ENCODE data around the gene SH3BP1. TPM values are rescaled to one million over a fixed set of nuclear protein-coding genes. Genes with fewer than 3 reads are reported as not detected.
"Not testable (repeated sequence)": the region's sequence is repeated elsewhere in the genome, so short reads cannot be mapped to it uniquely, and the experiment has no call there.

The SH3BP1 gene, protein sequence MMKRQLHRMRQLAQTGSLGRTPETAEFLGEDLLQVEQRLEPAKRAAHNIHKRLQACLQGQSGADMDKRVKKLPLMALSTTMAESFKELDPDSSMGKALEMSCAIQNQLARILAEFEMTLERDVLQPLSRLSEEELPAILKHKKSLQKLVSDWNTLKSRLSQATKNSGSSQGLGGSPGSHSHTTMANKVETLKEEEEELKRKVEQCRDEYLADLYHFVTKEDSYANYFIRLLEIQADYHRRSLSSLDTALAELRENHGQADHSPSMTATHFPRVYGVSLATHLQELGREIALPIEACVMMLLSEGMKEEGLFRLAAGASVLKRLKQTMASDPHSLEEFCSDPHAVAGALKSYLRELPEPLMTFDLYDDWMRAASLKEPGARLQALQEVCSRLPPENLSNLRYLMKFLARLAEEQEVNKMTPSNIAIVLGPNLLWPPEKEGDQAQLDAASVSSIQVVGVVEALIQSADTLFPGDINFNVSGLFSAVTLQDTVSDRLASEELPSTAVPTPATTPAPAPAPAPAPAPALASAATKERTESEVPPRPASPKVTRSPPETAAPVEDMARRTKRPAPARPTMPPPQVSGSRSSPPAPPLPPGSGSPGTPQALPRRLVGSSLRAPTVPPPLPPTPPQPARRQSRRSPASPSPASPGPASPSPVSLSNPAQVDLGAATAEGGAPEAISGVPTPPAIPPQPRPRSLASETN
- 183 and 187 TPM in 2 replicates for total RNA-seq

DNA sequence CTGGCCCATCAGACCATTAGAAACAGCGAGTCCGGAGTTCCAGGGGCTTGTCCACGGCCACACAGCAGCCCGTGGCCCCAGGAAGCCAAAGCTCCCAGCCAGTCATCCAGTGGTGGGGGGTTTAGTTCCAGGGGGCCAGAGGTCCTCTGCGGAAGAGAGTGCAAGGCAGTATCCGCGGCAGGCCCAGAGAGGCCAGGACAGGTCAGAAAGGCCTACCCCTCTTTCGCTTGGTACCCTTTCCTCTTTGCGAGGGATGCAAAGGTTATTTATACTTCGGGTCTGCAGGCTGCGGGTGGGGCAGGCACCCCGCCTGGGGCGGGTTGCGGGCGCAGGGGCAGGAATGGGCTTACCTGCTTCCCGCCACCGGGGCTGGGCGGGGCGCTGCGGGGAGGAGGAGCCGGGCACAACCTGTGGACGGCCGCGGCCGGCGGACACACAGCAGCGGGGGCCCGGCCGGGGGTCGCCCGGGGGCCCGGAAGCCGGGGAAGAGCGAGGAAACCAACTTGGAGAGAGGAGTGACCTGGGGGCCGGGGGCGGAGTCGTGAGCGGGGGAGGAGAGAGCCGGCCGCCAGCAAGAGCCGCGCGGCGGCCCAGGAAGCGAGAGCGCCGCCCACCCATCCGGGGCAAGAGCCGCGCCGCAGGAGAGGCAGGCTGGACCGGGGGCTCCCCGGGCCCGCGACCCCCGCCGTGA lies at the start of gene SH3BP1:
Gene SH3BP1 (plus strand): TSS at position 600 of the 691 bp plus-strand sequence. CDS start 119 bp downstream, outside the sequence.
- intact Hi-C loops (cut with micrococcal nuclease) = loop anchor here (1.0 to 2.0 kb wide), 2 partner anchors 16 to 38 kb away; no protein-coding TSS in a partner anchor

DNA sequence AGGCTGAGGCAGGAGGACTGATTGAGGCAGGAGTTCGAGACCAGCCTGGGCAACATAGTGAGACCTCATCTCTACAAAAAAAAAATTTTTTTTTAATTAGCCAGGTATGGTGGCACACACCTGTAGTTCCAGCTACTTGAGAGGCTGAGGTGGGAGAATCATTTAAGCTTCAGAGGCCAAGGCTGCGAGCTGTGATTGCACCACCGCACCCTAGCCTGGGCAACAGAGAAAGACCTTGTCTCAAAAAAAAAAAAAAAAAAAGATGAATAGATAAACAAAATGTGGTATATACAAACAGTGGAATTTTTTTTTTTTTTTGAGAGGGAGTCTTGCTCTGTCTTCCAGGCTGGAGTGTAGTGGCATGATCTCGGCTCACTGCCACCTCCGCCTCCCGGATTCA lies 48.4 kb upstream of the SH3BP1 start:
- intact Hi-C loops (cut with micrococcal nuclease) = loop anchor here (5.0 kb wide), 1 partner anchor 274 kb away; no protein-coding TSS in a partner anchor

DNA sequence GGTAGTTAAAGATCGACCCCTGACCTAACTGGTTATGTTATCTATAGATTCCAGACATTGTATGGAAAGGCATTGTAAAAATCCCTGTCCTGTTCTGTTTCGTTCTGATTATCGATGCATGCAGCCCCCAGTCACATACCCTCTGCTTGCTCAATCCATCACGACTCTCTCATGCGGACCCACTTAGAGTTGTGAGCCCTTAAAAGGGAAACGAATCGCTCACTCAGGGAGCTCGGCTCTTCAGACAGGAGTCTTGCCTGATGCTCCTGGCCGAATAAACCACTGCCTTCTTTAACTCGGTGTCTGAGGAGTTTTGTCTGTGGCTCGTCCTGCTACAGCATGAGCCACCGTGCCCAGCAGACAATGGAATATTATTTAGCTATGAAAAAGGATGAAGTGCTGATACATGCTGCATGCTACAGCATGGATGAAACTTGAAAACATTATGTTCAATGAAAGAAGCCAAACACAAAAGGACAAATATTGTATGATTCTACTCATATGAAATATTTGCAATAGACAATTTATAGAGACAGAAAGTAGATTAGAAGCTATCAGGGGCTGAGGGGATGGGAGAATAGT lies 47.6 kb upstream of the SH3BP1 start:
- intact Hi-C loops (cut with micrococcal nuclease) = loop anchor here (1.0 to 5.0 kb wide), 6 partner anchors 16 to 275 kb away; partner anchors contain the start of genes GGA1 and MFNG

DNA sequence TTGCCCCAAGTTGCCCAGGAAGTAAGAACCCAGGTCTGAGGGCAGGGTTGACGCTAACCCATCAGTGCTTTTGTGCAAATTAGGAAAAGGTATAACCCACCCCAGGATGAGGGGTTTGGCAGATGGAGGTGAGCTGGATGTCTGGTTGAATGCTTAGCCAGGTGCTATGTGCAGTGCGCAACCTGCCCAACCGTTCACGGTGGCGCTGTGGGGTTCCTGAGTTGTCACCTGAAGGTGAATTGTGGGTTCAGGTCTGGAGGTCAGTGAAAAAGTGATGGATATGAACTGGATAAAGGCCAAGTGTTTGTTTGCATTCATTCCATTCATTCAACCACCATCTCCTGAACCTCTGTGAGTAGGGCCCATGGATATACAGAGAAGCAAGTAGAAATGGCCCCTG lies 45.2 kb upstream of the SH3BP1 start:
- intact Hi-C loops (cut with micrococcal nuclease) = loop anchor here (5.0 kb wide), 1 partner anchor 277 kb away; no protein-coding TSS in a partner anchor

DNA sequence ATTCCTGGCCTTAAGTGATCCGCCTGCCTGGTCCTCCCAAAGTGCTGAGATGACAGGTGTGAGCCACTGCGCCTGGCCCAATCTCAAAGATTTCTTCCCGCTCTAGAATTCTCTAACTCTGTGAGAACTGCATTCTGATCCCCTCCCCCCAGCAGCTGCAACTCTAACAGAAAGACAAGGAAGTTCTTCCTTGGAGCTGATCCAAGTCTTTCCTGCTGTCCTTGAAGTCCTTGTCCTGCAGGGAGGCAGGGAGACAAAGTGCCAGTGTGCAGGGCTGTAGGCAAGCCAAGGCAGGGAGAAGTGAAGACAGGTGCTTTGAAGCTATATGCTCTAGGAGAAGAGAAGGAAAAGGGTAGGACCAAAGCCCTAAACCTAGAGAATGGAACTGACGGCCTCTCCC lies 40.3 kb upstream of the SH3BP1 start:
- intact Hi-C loops (cut with micrococcal nuclease) = no loop called here

DNA sequence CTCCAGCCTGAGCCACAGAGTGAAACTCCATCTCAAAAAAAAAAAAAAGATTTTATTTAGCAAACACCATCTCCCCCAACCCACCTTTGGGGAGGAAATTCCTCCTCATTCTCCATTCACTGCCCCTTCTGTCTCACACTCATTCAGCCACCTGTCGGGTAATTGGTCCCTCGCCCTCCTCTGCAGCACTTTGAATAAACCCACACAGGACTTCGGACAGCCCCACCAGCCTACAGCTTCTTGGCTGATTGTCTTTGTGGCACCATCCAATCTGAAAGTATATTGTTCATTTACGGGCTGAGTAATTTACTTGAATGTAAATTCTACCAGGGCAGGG lies 38.3 kb upstream of the SH3BP1 start:
- intact Hi-C loops (cut with micrococcal nuclease) = no loop called here

DNA sequence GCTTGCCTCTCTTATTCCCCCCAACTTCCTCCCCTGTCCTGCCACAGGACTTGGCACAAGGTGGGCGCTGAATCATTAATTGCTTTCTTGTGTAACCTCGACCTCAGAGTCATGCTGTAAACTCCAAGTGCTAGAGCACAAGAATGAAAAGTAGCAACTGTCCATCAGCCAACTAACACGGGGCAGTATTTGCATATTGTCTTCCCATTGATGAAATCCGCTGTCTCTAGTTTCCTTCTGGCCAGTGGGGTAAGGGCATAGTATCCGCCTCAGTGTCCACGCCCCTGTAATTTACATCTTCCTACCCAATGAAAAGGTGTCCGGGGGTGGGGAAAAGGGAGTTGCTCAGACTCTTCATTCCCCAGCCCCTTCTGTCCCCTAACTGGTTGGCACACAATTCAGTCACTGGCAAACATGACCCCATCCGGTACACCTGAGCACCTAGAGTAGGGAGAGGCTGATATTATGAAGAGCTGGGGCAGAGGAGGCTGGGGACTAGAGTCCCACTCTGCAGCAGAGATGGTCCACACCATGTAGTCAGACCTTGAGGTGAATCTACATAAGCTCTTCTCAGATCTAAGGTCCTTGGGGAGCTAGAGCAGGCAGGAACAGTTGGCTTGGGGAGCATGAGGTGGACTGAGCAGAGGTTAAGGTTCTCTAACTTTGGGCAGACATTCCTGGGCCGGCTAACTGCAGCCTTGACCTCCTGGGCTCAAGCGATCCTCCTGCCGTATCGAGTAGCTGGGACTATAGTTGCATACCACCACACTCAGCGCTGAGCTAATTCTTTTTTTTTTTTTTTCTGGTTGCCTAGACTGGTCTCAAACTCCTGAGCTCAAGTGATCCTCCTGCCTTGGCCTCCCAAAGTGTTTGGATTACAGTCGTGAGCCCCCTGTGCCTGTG lies 37.7 kb upstream of the SH3BP1 start:
- intact Hi-C loops (cut with micrococcal nuclease) = no loop called here

DNA sequence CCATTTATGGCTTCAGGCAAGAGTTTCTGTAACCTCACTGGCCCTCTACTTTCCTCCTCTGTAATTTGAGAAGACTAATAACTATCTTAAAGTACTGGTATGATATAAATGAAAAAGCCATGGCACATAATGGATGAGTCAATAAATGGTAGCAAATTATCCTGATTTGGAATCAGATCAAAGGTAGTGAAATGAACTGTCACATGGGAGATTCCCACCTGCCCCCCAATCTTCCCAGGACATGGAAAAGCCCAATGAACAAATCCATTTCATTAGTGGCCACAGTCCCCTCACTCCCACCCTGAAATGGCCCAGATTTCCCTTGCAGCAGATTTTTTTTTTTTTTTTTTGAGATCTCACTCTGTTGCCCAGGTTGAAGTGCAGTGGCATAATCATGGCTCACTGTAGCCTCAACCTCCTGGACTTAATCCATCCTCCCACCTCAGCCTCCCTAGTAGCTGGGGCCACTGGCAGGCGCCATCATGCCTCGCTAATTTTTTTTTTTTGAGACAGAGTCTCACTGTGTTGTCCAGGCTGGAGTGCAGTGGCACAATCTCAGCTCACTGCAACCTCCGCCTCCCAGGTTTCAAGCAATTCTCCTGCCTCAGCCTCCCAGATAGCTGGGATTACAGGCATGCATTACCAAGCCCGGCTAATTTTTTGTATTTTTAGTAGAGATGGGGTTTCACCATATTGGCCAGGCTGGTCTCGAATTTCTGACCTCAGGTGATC lies 36.8 kb upstream of the SH3BP1 start:
- intact Hi-C loops (cut with micrococcal nuclease) = not testable (repeated sequence)

DNA sequence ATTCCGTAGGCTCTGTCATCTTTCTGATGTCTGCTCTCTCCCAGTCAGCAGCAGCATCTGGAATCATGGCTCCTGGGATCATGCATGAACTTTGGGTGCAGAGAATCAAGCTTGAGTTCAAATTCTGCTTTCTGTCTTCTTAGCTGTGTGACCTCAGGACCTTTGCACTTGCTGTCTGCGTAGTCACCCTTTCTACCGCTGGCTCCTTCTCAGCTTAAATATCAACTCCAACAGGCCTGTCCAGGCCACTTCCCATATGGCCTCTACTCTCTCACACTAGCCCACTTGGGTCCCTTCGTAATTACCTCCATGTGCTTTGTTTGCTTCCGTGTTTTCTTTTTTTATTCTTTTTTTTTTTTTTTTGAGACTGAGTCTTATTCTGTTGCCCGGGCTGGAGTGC lies 35.4 kb upstream of the SH3BP1 start:
- intact Hi-C loops (cut with micrococcal nuclease) = no loop called here

DNA sequence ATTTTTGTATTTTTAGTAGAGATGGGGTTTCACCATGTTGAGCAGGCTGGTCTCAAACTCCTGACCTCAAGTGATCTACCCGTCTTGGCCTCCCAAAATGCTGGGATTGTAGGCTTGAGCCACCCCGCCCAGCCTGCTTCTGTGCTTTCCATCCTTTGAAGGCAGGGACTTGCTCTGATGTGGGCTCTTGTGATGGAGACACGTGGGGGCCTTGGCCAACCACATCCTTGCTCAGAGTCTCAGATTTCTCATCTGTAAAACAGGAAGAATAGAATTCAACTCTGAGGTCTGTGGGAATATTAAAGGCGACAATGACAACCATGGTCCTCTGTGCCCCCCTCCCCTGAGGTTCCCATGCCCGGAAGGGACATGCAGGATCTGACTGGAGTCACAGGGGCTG lies 34.6 kb upstream of the SH3BP1 start:
- intact Hi-C loops (cut with micrococcal nuclease) = loop anchor here (5.0 kb wide), 6 partner anchors 68 to 597 kb away; partner anchors contain the start of genes C22orf23, MAFF, PLA2G6 and POLR2F

DNA sequence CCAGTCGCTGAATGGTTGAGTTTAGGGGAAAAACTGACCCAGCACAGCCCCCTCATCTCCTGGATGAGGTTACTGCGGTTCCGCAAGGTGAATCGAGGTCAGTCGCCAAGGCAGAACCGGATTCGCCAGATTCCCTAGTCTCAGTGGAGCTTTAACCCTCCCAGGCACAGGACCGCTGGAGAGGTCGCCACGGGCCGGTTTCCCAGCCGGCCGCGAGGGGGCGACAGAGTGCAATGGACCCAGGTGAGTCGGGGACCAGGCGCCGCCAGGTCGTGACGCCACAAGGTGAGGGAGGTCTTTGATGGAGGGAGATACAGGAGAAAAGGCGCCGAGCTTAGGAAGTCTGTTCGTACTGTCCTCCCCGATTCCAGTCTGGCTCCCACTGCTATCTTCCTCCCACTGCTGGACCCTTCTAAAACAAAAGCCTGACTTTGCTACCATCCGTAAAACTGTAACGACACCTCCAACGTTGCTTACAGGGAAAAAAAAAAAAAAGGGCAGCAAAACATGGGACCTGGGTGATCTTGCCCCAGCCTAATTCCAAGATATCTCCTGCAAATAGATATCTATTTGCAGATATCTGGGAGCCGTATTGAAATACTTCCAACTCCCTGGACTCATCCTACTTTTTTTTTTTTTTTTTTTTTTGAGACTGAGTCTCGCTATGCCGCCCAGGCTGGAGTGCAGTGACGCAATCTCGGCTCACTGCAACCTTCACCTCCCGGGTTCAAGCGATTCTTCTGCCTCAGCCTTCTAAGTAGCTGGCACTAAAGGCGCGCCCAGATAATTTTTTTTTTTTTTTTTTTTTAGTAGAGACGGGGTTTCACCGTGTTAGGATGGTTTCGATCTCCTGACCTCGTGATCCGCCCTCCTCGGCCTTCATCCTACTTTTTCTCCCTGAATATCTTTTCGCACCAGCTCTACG lies 32.2 kb upstream of the SH3BP1 start:
- intact Hi-C loops (cut with micrococcal nuclease) = loop anchor here (1.0 to 5.0 kb wide), 8 partner anchors 70 to 595 kb away; partner anchors contain the start of genes C22orf23, MAFF, PLA2G6 and POLR2F

DNA sequence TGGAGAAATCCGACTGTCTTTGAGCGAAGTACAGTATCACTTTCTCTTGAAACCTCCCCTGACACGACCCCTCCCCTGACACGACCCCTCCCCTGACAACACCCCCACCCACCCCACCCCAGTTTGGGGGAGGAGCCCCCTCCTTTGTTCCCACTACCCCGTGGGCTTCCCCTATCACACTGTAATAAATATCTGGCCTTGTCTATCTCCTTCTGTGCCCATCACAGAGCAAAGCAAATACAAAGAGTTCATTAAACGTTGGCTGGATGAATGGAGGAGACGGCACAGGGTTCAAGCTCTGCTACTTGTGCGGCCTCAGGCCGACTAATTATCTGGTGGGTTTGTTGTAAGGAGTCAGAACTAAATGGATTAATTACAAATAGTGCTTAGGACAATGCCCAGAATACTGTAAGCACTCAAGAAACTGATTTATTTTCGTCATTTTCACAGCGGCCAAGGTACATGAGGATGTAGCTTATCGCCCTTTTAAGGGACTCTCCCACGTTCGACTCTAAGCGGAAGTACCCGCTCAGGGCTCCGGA lies 31.5 kb upstream of the SH3BP1 start:
- intact Hi-C loops (cut with micrococcal nuclease) = loop anchor here (1.0 to 5.0 kb wide), 21 partner anchors 16 to 1219 kb away; partner anchors contain the start of genes ANKRD54, C22orf23, EIF3D and EIF3L

DNA sequence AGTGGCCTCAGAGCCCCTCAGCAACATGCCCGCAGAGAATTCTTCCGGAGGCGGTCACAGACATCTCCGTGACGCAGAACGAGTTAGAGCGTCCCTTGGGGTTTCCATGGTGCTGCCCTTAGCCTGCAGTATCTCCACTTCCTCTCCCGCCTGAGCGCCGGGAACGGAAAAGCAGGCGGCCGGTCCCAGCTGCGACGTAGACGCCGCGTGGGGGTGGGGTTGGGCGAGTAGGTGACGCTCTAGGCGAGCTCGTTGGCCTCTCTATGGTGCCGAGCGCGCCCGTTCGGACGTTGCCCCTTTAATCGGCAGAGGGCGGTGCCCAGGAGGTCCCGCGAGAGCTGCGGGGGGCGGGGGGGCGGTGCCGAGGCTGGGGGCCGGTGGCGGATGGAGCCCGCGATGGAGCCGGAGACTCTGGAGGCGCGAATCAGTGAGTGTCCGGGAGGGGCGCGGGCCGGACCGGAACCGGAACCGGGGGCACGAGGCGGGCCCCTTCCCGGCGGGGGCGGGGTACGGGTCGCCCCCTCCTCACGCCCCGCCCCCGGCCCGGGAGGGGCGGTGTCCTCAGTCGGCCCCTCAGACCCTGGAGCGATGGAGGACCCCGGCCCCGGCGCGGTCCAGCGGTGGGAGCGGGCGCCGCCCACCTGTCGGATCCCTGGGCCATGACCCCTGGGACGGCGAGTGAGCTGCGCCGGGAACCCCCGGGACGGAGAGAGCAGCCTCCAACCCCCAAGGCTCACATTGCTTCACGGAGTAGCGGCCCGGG lies 30.8 kb upstream of the SH3BP1 start, which contains the start of gene GGA1:
Gene GGA1 (plus strand): TSS at position 358 of the 763 bp plus-strand sequence. CDS start 27 bp downstream, at position 385.
- intact Hi-C loops (cut with micrococcal nuclease) = loop anchor here (1.0 to 5.0 kb wide), 20 partner anchors 15 to 1220 kb away; partner anchors contain the start of genes ANKRD54, C22orf23, EIF3D and EIF3L

DNA sequence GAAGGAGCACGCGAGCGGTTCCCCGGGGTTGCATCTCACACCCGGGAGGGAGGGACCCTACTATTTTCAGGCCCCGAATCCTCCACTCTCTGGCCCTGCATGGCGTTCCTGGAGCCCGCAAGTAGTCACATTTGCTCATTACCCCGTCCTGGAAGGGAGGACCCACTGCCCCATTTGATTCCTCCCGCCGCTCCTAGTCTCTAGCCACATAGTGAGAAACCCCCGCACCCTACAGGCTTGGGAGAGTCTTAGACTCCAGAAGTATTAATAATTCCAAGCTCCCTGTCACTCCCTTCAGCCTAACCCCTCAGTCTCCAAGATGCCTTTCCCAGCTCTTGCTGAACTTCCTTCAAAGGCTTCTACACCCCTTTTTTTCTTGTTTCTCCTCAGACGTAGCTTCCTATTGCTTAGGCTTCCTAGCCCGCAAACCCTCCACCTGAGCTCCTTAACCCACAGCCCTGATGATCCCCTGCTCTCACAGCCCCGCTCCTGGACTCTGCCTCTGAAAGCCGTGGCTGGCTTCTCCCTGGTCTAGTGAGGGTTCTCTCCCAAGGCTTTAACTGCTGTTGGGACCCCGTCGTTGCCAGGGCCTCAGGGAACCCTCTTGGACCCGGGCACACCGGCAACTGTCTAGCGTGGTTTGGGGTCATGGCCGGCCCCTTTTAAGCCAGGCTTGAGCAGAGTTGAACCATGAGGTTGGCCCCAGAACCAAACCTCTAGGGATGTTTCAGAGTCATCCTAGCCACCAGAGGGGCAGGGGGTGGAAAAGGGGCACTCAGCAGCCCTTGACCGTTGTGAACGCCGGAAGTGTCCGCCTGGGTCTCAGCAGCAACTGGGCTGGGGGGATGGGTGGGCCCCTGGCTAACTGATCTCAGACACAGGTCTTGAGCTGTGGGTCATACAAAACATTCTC lies 30.0 kb upstream of the SH3BP1 start:
- intact Hi-C loops (cut with micrococcal nuclease) = loop anchor here (1.0 to 5.0 kb wide), 10 partner anchors 14 to 1221 kb away; partner anchors contain the start of genes C22orf23, IL2RB, MAFF and PLA2G6

DNA sequence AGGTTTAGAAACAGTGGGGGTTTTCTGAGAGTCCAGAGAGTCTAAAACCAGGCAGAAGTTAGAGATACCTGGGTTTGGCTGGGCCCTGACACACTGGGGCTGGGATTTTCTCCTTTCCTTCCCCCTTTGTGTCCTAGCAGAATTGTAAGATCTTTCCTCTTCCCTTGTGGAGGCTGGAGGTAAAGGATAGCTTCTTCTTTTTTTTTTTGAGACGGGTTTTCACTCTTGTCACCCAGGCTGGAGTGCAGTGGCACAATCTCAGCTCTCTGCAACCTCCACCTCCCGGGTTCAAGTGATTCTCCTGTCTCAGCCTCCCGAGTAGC lies 29.4 kb upstream of the SH3BP1 start:
- intact Hi-C loops (cut with micrococcal nuclease) = not testable (repeated sequence)
